ENCODE data around the gene ACTL10.

DNA sequence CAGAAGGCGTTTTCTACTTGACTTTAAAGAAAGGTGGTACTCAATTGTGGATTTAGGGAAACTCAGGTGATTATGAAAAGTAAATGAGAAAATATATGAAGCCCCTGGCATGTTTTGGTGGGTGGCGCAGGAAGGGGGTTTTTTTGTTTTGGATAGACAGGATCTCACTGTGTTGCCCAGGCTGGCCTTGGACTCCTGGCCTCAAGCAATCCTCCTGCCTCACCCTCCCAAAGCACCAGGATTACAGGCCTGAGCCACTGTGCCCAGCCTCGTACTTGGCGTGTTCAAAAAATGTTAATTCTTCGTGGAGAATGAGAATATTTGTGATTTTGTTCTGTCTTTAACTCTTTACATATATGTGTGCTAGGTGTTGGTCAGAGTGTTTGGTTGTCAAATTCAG, 36.8 kb upstream of the ACTL10 start:
- TF ChIP-seq, protein P1, sequence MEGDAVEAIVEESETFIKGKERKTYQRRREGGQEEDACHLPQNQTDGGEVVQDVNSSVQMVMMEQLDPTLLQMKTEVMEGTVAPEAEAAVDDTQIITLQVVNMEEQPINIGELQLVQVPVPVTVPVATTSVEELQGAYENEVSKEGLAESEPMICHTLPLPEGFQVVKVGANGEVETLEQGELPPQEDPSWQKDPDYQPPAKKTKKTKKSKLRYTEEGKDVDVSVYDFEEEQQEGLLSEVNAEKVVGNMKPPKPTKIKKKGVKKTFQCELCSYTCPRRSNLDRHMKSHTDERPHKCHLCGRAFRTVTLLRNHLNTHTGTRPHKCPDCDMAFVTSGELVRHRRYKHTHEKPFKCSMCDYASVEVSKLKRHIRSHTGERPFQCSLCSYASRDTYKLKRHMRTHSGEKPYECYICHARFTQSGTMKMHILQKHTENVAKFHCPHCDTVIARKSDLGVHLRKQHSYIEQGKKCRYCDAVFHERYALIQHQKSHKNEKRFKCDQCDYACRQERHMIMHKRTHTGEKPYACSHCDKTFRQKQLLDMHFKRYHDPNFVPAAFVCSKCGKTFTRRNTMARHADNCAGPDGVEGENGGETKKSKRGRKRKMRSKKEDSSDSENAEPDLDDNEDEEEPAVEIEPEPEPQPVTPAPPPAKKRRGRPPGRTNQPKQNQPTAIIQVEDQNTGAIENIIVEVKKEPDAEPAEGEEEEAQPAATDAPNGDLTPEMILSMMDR (IDR thresholded peaks at IDR 0.05), result no peak
- TF ChIP-seq POLR2A (IDR thresholded peaks at IDR 0.05), result no peak
